ENCODE data around the gene MICAL3.

GRCh38 chr22:17957693-17958092 lies 66.7 kb downstream of the MICAL3 start:
- TF ChIP-seq POLR2A (IDR thresholded peaks at IDR 0.05) = no peak
- TF ChIP-seq CTCF (IDR thresholded peaks at IDR 0.05) = no peak
- TF ChIP-seq EP300 (IDR thresholded peaks at IDR 0.05) = no peak
